Skeletal muscle cell (primary cell): ENCODE measurements around the gene MIA3.

Source experiments
- DNase-seq: peaks from one replicate; pipeline ENCODE4 v3.0.0-alpha.2; 2010; ENCODE audit warnings: low read depth
- H3K4me3 ChIP-seq: 2 replicates; pipeline ENCODE4 v1.5.1; 2011; ENCODE audit warnings: low read depth, mild to moderate bottlenecking, control low read depth, low read length, moderate library complexity

The MIA3 gene

DNA sequence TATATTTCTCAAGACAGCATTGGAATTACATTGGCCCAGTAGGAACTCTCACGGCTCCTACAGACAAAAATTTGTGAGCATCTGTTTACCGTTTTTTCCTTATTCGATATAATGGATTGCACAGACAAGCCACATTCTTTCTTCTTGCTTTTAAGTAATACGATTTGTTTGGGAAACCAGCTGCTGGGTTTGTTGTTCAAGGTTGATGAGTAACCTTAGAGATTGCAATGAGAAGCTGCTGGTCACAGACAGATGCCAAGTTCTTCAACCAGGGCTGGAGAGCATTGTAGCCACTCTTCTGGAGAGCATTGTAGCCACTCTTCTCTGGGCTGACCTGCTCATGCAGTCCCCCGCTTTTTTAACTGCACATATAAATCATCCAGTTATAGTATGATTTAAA is 1.4 kb upstream of the MIA3 start:
- peak; percentile 81 for DNase-seq
- H3K4me3 ChIP-seq = no peak overlapping the region

DNA sequence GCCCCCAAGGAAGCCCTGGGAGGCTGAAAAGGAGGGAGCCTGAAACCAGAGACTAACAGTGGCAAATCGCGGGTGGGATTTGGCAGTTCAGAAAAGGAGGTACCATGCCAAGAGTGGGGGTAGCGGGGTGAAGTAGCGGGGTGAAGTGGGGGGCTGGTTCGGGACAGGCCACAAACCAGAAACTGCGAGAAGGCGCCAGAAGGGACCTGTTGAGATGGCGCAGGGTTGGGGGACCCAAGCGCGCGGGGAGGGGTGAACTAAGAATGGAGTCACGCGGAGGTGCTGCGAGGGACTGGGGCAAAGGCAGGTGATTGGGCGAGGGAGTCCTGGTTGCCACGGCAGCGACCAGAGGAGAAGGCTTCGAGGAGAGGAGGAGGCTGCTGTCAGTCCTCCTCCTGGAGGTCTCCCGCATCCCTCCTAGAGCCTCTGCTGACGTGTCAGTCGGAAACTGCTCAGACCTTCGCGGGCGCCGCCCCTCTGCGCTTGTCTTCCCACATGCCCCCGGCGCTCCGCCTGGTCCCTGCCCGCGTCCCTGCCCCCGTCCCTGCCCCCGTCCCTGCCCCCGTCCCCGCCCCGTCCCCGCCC is 438 bp upstream of the MIA3 start:
- DNase-seq = peak; percentile 96
- H3K4me3 ChIP-seq = peak overlapping the region; percentile 54

DNA sequence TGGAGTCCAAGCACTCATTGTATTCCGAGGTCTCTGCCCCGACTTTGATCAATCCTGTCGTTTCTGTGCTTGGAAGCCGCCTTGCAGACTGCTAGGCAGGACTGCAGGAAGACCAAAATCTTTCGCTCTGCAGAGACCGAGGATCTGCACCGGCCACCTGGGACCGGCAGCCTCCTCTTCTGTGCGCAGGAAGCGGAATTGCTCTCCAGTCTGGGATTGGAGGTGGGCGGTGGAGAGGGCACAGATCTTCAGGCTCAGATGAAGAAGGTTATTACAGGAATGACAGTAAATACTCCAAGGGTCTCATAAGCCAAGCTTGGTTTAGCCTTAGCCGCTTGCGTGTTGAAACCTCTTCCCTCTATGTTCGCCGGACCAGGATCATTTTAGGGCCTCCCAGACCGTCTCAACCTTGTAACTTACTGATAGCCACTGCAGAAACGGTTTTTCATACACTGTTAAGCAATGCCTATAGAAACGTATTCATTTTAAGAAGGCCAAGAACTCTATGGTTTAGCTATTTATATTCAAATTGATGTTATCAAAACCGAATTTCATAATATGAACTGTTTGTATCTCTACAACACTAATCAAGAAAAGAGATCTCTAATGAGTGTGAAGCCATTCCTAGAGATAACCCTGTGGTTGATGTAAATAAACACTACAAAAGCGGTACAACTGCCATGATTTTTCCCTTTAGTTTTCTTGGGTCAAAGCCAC is 1.1 kb downstream of the MIA3 start:
- H3K4me3 ChIP-seq = peak overlapping the region; percentile 67
- no peak for DNase-seq

DNA sequence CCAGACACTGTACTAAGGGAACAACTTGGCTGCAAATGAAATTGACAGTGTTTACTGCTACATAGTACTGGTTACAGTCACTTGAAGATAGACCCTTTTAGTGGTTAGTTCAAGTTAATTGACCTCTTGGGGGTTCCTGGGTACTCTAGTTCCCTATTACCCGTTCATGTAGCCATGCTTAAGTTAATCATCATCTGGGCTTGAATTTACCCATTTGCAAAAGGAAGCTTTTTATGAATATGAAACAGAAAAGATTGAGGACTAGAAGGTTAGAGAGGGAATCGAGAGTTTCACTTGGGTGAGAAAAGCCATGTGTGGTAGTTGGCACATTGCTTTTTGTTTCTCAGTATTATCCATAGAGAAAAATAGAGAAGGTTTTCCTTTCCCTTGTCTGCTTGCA is 2.7 kb downstream of the MIA3 start:
- DNase-seq = no peak
- H3K4me3 ChIP-seq = no peak overlapping the region

- no peak overlapping the region for H3K4me3 ChIP-seq
- no peak for DNase-seq
Observed at GRCh38 chr1:222622765-222623164, 4.9 kb downstream of the MIA3 start.

DNA sequence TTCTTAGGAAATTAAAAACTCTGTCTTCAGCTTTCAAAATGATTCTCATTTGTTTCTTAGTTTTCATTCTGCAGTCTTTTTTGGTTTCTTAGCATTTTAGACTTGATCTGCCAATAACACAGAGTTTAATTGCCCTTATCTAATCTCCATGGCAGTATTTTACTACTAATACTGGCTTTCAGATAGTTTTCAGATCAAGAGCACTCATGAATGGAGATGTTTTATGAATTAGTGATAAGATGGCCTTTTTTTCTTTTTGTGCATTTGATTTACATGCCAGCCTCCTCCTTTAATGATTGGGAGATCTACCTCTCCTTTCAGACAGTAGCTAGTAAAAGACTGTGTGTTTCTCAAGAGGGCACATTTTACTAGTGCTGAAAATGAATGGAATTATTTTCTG is 5.6 kb downstream of the MIA3 start:
- DNase-seq = no peak

GRCh38 chr1:222624214-222624613 is 6.3 kb downstream of the MIA3 start:
- no peak for DNase-seq
- no peak overlapping the region for H3K4me3 ChIP-seq

More for the DNA sequence above, 5.6 kb downstream of the MIA3 start:
- no peak overlapping the region for H3K4me3 ChIP-seq

DNA sequence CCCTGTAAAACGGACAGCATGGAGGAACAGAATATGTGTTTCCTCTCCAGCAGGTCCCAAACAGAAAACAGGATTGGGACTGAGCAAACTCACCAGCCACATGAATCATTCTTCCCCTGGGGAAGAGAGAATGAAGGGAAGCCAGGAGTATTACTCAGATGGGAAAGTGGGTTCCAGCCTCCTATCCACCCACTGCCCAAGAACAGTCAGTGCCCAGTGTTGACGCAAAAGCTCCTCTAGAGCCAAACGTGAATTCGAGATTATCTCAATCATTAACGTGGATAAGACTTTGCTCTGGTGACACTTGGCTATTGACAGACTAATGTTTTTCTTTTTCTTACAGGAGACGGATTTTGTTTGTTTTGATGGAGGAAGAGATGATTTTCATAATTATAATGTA is 9.3 kb downstream of the MIA3 start:
- DNase-seq = peak; percentile 62
- no peak overlapping the region for H3K4me3 ChIP-seq

- DNase-seq = no peak
- H3K4me3 ChIP-seq = no peak overlapping the region
Observed at GRCh38 chr1:222629921-222630535, 12.1 kb downstream of the MIA3 start.

- DNase-seq = no peak
- no peak overlapping the region for H3K4me3 ChIP-seq
Observed at GRCh38 chr1:222631611-222632208, 13.8 kb downstream of the MIA3 start.

DNA sequence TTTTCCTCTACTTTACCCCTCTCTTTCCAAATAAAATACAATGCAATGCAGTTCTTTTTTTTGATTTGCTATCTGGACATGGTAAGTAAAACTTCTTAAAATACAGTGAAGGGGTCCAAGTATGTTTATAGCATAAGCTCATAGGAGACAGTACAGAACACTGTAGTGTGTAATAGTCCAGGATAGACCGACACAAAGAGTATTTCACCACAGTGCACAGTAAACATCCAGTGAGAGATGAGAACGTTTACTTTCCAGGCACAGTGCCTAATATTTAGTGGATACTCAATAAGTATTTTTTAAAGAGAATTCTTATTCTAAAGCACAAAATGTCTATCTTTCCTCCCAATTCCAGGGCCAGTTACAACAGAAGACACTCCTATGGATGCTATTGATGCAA is 14.9 kb downstream of the MIA3 start:
- no peak for DNase-seq
- H3K4me3 ChIP-seq = no peak overlapping the region

GRCh38 chr1:222634180-222635013 is 16.5 kb downstream of the MIA3 start:
- DNase-seq = peak; percentile 57
- H3K4me3 ChIP-seq = no peak overlapping the region

- DNase-seq = no peak
- no peak overlapping the region for H3K4me3 ChIP-seq
Observed at GRCh38 chr1:222641269-222641948, 23.5 kb downstream of the MIA3 start.

- H3K4me3 ChIP-seq = no peak overlapping the region
- DNase-seq = no peak
Observed at GRCh38 chr1:222642468-222642867, 24.6 kb downstream of the MIA3 start.

DNA sequence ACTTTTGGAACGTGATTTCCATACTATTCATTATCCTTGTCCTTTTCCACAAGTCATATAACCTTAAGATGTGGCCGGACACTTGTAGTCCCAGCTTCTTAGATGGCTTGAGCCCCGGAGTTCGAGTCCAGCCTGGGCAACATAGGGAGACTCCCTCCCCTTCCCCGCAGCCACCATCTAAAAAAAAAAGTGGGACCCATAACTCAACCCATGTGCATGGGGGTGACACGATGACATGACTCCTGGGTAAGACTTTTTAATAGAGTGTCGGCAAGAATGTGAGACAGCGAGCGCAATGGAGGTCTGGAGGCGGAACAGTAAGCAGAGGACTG is 25.7 kb downstream of the MIA3 start:
- DNase-seq = no peak
- H3K4me3 ChIP-seq = peak overlapping the region; percentile 85

DNA sequence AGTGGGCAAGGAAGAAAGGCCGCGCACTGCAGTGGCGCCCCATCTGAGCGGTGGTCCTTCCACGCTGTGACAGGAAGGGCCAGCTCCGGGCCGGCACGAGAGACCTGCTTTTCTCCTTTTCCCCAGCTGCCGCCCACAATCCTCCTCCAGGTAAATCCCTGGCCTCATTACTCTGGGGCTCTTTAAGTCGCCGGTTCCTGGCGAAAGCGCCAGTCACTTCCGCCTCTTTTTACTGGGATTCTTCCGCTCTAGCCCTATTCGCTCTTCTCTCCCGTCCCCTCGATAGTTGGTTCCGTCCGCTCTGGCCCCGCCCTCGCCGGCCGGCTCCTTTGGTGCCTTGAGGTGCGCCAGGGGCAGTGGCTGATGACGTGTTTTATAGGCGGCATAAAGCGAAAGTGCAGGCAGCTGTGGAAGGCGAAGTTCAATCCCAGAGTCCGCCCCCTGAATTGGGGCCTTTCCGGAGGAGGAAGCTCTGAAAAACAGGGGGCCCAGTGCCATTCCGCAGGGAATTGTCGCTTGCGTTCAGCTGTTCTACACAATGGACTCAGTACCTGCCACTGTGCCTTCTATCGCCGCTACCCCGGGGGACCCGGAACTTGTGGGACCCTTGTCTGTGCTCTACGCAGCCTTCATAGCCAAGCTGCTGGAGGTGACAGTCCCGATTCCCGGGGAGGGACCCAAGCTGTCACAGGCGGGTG is 26.2 kb downstream of the MIA3 start:
- DNase-seq = peak; percentile 95
- peak overlapping the region; percentile 85 for H3K4me3 ChIP-seq

GRCh38 chr1:222644636-222644980 is 26.7 kb downstream of the MIA3 start:
- peak overlapping the region; percentile 85 for H3K4me3 ChIP-seq
- no peak for DNase-seq

GRCh38 chr1:222652676-222653075 is 34.8 kb downstream of the MIA3 start:
- H3K4me3 ChIP-seq = no peak overlapping the region
- DNase-seq = no peak
